ENCODE data around the gene NPC1L1. TPM values are rescaled to one million over a fixed set of nuclear protein-coding genes. Genes with fewer than 3 reads are reported as not detected.
"Not testable (repeated sequence)": the region's sequence is repeated elsewhere in the genome, so short reads cannot be mapped to it uniquely, and the experiment has no call there.

Gene NPC1L1
- polyA plus RNA-seq, 3 donors: 2.1 to 3.2 (median 2.5) TPM

DNA sequence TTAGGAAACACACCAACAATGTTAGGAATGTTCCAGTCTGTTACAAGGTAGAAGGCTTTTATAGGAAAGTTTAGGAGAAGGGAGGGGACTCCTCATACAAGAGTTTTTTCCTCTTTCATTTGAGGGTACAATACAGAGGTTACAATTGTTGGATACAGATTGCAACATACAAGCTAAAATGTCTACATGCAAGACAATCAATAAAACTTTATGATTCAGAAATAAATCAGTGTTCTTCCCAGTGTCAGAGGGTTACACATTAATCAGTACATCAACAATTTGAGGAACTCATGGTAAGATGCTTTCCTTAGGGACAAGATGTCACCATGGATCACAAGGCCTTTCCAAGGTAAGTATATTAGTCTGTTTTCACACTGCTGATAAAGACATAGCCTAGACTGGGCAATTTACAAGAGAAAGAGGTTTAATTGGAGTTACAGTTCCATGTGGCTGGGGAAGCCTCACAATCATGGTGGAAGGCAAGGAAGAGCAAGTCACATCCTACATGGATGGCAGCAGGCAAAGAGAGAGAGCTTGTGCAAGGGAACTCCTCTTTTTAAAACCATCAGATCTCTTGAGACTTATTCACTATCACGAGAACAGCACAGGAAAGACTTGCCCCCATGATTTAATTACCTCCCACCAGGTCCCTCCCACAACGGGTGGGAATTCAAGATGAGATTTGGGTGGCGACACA lies 34.4 kb downstream of the NPC1L1 start:
- DNase-seq (ENCODE audit: low read depth in 3 of 3, low spot score in 2 of 3): not testable (repeated sequence)

DNA sequence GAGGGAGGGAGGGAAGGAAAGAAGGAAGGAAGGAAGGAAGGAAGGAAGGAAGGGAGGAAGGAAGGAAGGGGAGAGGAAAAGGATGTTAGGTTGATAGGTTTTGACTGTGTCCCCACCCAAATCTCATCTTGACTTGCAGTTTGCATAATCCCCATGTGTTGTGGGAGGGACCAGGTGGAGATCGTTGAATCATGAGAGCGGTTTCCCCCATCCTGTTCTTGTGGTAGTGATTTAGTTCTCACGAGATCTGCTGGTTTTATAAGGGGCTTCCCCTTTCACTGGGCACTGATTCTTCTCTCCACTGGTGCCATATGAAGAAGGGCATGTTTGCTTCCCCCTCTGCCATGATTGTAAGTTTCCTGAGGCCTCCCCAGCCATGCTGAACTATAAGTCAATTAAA lies 35.5 kb downstream of the NPC1L1 start:
- DNase-seq (ENCODE audit: low read depth in 3 of 3, low spot score in 2 of 3): no peak

- DNase-seq (ENCODE audit: low read depth in 3 of 3, low spot score in 2 of 3): no peak
Measured at GRCh38 chr7:44498230-44498954, 42.7 kb downstream of the NPC1L1 start.

DNA sequence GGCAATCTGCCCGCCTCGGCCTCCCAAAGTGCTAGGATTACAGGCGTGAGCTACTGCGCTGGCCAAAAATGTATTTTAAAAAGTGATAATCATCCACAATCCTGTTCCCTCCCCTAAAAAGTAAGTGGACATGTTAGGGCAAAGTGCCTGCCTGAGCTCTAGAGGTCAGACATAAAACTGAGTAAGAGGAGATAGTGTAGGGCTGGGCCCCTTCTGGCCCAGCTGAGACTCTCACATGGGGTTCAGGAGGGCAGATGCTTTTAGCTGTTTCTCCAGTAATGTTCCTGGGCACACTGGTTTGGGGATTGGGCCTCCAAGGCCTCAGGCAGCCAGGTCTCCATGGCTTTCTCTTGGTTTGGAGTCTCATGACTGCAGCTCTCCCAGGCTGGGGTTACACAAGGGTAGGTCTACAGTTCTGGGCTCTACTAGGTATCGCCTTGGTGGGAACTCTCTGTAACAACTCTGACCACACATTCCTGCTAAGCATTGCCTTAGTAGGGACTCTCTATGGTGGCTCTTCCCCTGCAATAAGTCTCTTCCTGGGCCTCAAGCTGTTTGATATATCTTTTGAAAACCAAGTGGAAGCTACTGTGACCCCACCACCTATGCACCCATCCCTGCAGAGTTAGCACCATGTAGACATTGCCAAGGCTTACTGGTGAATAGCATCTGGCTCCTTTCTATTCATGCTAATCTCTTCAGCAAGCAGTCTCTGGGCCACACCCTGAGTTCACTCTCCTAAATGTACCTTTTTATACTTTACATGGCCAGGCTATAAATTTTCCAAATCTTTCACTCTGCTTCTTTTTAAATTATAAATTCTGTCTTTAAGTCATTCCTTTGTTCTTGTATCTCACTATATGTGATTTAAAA lies 43.7 kb downstream of the NPC1L1 start:
- DNase-seq (ENCODE audit: low read depth in 3 of 3, low spot score in 2 of 3): no peak

- no peak for DNase-seq (ENCODE audit: low read depth in 3 of 3, low spot score in 2 of 3)
Measured at GRCh38 chr7:44496385-44496784, 44.7 kb downstream of the NPC1L1 start.

- no peak for DNase-seq (ENCODE audit: low read depth in 3 of 3, low spot score in 2 of 3)
Measured at GRCh38 chr7:44494960-44495359, 46.2 kb downstream of the NPC1L1 start.

- DNase-seq (ENCODE audit: low read depth in 3 of 3, low spot score in 2 of 3): no peak
Measured at GRCh38 chr7:44491229-44491628, 49.9 kb downstream of the NPC1L1 start.

GRCh38 chr7:44490351-44491200 lies 50.6 kb downstream of the NPC1L1 start, which contains the start of gene NUDCD3:
Gene NUDCD3, minus strand, starts transcription at chr7:44490658. Its CDS starts 58 bp downstream, at chr7:44490600.
- peak; percentile 81 to 88 (median 86) for DNase-seq (ENCODE audit: low read depth in 3 of 3, low spot score in 2 of 3)

GRCh38 chr7:44489955-44490350 lies 51.2 kb downstream of the NPC1L1 start:
- DNase-seq (ENCODE audit: low read depth in 3 of 3, low spot score in 2 of 3): peak in 1 of 3 donors; percentile 12

DNA sequence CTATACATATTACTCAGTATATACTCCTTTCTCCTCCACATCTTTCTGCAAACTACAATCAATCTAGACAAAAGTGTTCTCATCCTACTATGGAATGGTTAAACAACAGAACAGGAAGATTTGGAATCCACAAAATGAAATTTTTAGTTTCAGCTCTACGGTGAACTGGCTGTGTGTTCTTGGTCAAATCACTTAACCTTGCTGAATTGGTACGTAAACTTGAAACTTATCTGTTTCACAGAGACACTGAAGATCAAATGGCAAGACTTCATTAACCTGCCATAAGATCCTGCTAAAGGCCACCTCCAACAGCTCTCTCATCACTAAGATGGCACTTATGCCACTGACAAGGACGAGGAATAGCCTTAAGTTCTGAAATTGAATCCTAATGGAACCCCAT lies 52.2 kb downstream of the NPC1L1 start:
- no peak for DNase-seq (ENCODE audit: low read depth in 3 of 3, low spot score in 2 of 3)

- DNase-seq (ENCODE audit: low read depth in 3 of 3, low spot score in 2 of 3): no peak
Measured at GRCh38 chr7:44486693-44487092, 54.4 kb downstream of the NPC1L1 start.

DNA sequence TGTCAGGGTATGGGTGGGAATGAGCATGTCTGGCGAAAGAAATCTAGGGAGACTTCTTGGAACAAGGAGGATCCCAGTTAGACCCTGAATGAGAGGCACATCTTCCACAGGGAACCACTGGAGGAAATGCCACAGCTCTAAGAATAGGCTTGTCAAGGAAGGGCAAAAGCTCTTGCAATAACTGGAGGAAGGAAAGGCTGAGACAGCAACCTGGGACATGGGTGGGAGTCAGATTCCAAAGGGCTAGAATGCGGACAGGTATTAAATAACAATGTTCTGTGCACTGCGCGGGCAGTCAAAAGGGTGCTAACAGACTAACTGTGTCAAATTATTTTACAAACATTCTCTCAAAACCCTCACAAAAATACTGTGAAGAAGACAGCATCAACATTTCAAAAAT lies 55.1 kb downstream of the NPC1L1 start:
- DNase-seq (ENCODE audit: low read depth in 3 of 3, low spot score in 2 of 3): no peak

- no peak for DNase-seq (ENCODE audit: low read depth in 3 of 3, low spot score in 2 of 3)
Measured at GRCh38 chr7:44484482-44485313, 56.4 kb downstream of the NPC1L1 start.

DNA sequence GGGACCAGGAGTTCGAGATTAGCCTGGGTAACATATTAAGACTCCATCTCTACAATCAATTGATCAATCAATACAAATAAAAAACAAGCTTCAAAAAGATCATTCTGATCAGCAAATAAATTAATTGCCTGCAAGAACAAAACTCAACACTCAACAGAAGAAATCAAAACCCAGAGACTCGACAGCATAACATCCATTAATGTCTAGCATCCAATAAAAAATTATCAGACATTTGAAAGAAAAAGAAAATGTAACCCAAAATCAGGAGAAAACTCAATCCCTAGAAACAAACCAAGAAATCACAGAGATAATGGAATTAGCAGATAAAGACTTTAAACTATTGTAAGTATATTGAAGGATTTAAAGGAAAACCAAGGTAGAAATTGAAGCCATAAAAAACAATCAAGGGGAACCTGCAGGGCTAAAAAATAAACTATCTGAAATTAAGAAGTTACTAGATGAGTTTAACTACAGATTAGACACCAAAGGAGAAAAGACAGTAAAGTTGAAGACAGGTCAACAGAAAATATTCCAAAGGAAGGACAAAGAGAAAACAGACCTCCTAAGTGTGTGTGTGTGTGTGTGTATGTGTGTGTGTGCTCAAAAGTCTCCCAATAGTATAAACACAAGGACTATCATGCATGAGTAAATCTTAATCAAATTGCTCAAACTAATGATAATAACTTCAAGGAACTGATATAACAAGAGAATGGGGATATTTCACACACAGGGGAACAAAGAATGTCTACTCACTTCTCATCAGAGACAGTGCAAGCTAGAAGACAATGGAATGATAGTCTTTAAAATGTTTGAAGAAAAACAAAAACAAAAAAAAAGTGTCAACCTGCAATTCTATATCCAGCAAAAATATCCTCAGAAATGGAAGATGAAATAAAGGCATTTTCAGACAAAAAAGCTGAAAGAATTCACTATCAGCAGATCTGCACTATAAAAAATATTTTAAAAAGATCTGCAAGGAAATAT lies 58.3 kb downstream of the NPC1L1 start:
- no peak for DNase-seq (ENCODE audit: low read depth in 3 of 3, low spot score in 2 of 3)

GRCh38 chr7:44477938-44478337 lies 63.2 kb downstream of the NPC1L1 start:
- no peak for DNase-seq (ENCODE audit: low read depth in 3 of 3, low spot score in 2 of 3)

GRCh38 chr7:44477063-44477830 lies 63.9 kb downstream of the NPC1L1 start:
- peak; percentile 32 to 57 (median 45) for DNase-seq (ENCODE audit: low read depth in 3 of 3, low spot score in 2 of 3)

GRCh38 chr7:44476313-44476712 lies 64.8 kb downstream of the NPC1L1 start:
- no peak for DNase-seq (ENCODE audit: low read depth in 3 of 3, low spot score in 2 of 3)

Data from right renal cortex interstitium (tissue), 3 donors.